ENCODE measurements around the gene TMEM255A.

- TF ChIP-seq RFX5 (IDR thresholded peaks at IDR 0.05; ENCODE audit: low read depth, low read length): no peak
- no peak for TF ChIP-seq CTCF (conservative IDR thresholded peaks at IDR 0.05; ENCODE audit: low read depth, low read length)
- TF ChIP-seq POLR2A (IDR thresholded peaks at IDR 0.05; ENCODE audit: low read depth, low read length): no peak
These were observed 13.3 kb downstream of the TMEM255A start for GRCh38 chrX:120297923-120298322.
